GM12874 (cell line): ENCODE data around the gene PPCDC.

Source experiments
- CTCF ChIP-seq: IDR thresholded peaks from 2 replicates; pipeline ENCODE4 v1.5.1; 2011; ENCODE audit warnings: low read depth, mild to moderate bottlenecking, control low read depth, low read length, moderate library complexity; ENCODE audit not compliant: insufficient read depth

PPCDC gene

GRCh38 chr15:74997141-74997540, 26.2 kb upstream of the PPCDC start:
- no peak for TF ChIP-seq CTCF

- TF ChIP-seq CTCF, result no peak
Measured at GRCh38 chr15:74997543-74997942, 25.8 kb upstream of the PPCDC start.

- no peak for TF ChIP-seq CTCF
Measured at GRCh38 chr15:75001310-75001709, 22.1 kb upstream of the PPCDC start.

- no peak for TF ChIP-seq CTCF
Measured at GRCh38 chr15:75002398-75002797, 21.0 kb upstream of the PPCDC start.

GRCh38 chr15:75007216-75007615, 16.2 kb upstream of the PPCDC start:
- no peak for TF ChIP-seq CTCF

- TF ChIP-seq CTCF, result no peak
Measured at GRCh38 chr15:75008221-75008625, 15.2 kb upstream of the PPCDC start.

- no peak for TF ChIP-seq CTCF
Measured at GRCh38 chr15:75008629-75009326, 14.6 kb upstream of the PPCDC start.
